Panc1 (cell line): ENCODE data around the gene CIC. TPM values are rescaled to one million over a fixed set of nuclear protein-coding genes. Genes with fewer than 3 reads are reported as not detected.

ENCODE experiments used
- ATAC-seq: fragments of 200-7000 bp; cut with Tn5 transposase; 2 replicates; pipeline ENCODE4 v1.9.1; 2020; ENCODE audit warnings: mild to moderate bottlenecking, moderate library complexity
- BruUV-seq: library from RNA; stranded (reverse); fragments of 400-500 nt; replicated peaks from 2 replicates; lab custom pipeline; 2021; lab: Mats Ljungman, UMichigan
- CTCF ChIA-PET: fragments of 300-600 bp; sonication (Branson Sonifier 250); formaldehyde crosslinking; loops from one replicate; lab custom pipeline; 2022; ENCODE audit warnings: antibody characterized with exemption; lab: Charles Lee
- POLR2A ChIA-PET: fragments of 300-600 bp; sonication (Branson Sonifier 250); formaldehyde crosslinking; loops from one replicate; lab custom pipeline; 2022; ENCODE audit warnings: antibody characterized with exemption; lab: Charles Lee
- DNase-seq: peaks from one replicate; pipeline ENCODE4 v3.0.0-alpha.2; 2010; ENCODE audit warnings: low read depth, low spot score
- H3K27ac ChIP-seq: 2 replicates; pipeline ENCODE4 v1.5.1; 2011; ENCODE audit warnings: mild to moderate bottlenecking, low read length, inconsistent platforms
- H3K27me3 ChIP-seq: fragments of 200-500 bp; sonication (Bioruptor generic); 2 replicates; pipeline ENCODE4 v1.6.0; 2014; ENCODE audit warnings: low read length, inconsistent platforms; ENCODE audit not compliant: control insufficient read depth, insufficient read depth
- H3K36me3 ChIP-seq: fragments of 200-500 bp; sonication (Bioruptor generic); 2 replicates; pipeline ENCODE4 v1.5.1; 2014; ENCODE audit warnings: inconsistent platforms, mild to moderate bottlenecking, low read length, moderate library complexity; ENCODE audit not compliant: control insufficient read depth, insufficient read depth
- H3K4me1 ChIP-seq: 2 replicates; pipeline ENCODE4 v1.5.1; 2011; ENCODE audit warnings: inconsistent platforms, mild to moderate bottlenecking, low read length, moderate library complexity; ENCODE audit not compliant: control insufficient read depth, insufficient read depth
- H3K4me3 ChIP-seq, 2 experiments: 2 replicates each; pipeline ENCODE4 v1.5.1; 2011 to 2012; ENCODE audit warnings: low read depth in 2 of 2, low read length in 2 of 2, mild to moderate bottlenecking in 2 of 2, inconsistent platforms in 1 of 2, moderate library complexity in 1 of 2
- H3K9me3 ChIP-seq: fragments of 200-500 bp; sonication (Bioruptor generic); 2 replicates; pipeline ENCODE4 v1.5.1; 2014; ENCODE audit warnings: low read depth, mild to moderate bottlenecking, inconsistent platforms, low read length, moderate library complexity; ENCODE audit not compliant: control insufficient read depth, insufficient read depth
- POLR2AphosphoS5 ChIP-seq: IDR thresholded peaks from 2 replicates; pipeline ENCODE4 v1.6.1; 2012; ENCODE audit warnings: mild to moderate bottlenecking, low read depth, low read length, moderate library complexity
- REST ChIP-seq, 2 experiments: IDR thresholded peaks; 2 replicates each; pipeline ENCODE4 v1.6.1; 2011 to 2012; ENCODE audit warnings: low read depth in 2 of 2, control low read depth in 1 of 2, low read length in 1 of 2, mild to moderate bottlenecking in 1 of 2, moderate library complexity in 1 of 2; ENCODE audit not compliant: insufficient read depth in 1 of 2
- SIN3A ChIP-seq: IDR thresholded peaks from 2 replicates; pipeline ENCODE4 v1.6.1; 2012; ENCODE audit warnings: low read depth, mild to moderate bottlenecking, low read length, moderate library complexity, borderline replicate concordance; ENCODE audit not compliant: insufficient read depth
- TCF7L2 ChIP-seq: IDR thresholded peaks from 2 replicates; pipeline ENCODE4 v1.6.1; 2011; ENCODE audit warnings: mild to moderate bottlenecking, low read depth, low read length, inconsistent platforms
- in situ Hi-C: cut with HindIII; loops from 2 replicates; pipeline ENCODE4 v1.10.0; 2016; ENCODE audit warnings: low sequenced_read_pairs, low pct_unique_long_range_greater_than_20kb
- intact Hi-C: fragments of 100-400 bp; cut with micrococcal nuclease; formaldehyde crosslinking; loops from one replicate; pipeline ENCODE4 v1.10.0; 2022; ENCODE audit not compliant: unreplicated experiment
- total RNA-seq: library from RNA; stranded (reverse); gene quantifications from one replicate; pipeline ENCODE4 v1.2.1, GENCODE V29; 2021; ENCODE audit not compliant: unreplicated experiment
- TF ChIP-seq, protein P1 (sequence below): fragments of 450-650 bp; IDR thresholded peaks from 2 replicates; pipeline ENCODE4 v1.5.1; 2017; ENCODE audit warnings: mild to moderate bottlenecking

CIC gene
- total RNA-seq, 1 experiment from 2014 or later: 67.4 TPM

DNA sequence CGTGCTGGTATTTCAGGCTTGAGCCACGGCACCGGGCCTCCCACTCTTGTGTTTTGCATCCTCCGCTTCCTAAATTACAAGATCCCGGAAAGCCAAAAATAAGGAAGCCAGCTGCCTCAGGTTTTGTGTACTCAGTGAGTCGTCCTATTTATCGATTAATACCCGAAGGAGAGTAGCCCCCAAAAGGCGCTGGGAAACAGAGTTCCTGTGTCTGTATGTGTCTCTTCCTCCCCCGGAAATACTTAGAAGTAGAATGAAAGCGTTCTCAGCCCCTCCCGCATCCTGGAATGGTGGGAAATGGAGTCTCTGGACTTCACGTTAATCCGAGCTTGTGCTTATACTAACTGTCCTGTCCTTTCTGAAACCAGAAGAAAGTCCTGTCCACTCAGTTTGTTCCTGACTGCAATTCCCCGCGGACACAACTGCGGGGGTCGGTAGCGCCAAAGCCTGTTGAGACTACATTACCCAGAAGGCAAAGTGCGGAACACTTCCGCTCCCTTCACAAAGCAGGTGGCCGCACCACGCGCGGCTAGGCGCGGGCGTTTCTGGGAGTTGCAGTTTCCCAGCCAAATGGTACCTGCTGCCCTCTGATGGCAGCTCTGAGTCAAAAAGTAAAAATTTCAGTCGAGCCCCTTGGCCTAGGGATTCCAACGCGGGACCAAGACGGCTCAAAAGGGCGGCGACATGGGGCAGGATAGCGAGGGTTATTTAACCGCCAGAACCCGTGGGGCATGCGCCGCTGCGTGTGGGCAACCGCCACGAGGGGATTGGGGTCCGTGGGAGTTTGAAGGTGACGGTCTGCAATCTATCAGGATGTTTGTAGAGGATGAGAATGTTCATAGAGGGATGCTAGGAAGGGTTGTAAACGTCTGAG lies 24.5 kb upstream of the CIC start:
- CTCF ChIA-PET: interaction anchor here (0.5 to 4.5 kb wide), 3 partner anchors 17 to 81 kb away, joined by 3 to 38 read pairs (median 4); no protein-coding TSS in a partner anchor
- Histone ChIP-seq H3K9me3 (no peaks in the 10 kb centered on the region), H3K27me3 (no peaks in the 10 kb centered on the region), H3K27ac (peak overlapping the region; percentile 92), H3K4me3 (peak overlapping the region; percentile 73 to 80), H3K4me1 (peaks cover 27% of the 10 kb centered on the region), H3K36me3 (peaks cover 5% of the 10 kb centered on the region; the same call in 1 of the 2 replicates)
- peak; percentile 61 for ATAC-seq
- TF ChIP-seq, protein P1, sequence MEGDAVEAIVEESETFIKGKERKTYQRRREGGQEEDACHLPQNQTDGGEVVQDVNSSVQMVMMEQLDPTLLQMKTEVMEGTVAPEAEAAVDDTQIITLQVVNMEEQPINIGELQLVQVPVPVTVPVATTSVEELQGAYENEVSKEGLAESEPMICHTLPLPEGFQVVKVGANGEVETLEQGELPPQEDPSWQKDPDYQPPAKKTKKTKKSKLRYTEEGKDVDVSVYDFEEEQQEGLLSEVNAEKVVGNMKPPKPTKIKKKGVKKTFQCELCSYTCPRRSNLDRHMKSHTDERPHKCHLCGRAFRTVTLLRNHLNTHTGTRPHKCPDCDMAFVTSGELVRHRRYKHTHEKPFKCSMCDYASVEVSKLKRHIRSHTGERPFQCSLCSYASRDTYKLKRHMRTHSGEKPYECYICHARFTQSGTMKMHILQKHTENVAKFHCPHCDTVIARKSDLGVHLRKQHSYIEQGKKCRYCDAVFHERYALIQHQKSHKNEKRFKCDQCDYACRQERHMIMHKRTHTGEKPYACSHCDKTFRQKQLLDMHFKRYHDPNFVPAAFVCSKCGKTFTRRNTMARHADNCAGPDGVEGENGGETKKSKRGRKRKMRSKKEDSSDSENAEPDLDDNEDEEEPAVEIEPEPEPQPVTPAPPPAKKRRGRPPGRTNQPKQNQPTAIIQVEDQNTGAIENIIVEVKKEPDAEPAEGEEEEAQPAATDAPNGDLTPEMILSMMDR: peak; percentile 79
- TF ChIP-seq POLR2AphosphoS5 (no peak), TCF7L2 (peak; percentile 69)
- peak; percentile 86 for DNase-seq
- POLR2A ChIA-PET: no interaction called here
- intact Hi-C loops (loop anchor here (5.0 kb wide), 1 partner anchor 38 kb away; no protein-coding TSS in a partner anchor), in situ Hi-C loops (no loop called here)
- no TSS peak for BruUV-seq

DNA sequence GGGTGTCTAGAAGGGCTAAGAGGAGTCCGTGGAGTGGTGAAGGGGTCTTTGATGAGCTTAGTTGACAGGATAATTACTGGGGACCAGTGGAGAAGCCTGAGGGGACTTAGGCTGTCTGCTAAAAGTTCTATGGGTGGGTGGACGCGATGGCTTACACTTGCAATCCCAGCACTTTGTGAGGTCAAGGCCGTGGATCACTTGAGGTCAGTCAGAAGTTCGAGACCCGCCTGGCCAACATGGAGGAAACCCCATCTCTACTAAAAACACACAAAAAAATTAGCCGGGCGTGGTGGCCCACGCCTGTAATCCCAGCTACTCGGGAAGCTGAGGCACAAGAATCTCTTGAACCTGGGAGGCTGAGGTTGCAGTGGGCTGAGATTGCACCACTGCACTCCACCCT lies 23.8 kb upstream of the CIC start:
- no TSS peak for BruUV-seq
- CTCF ChIA-PET: interaction anchor here (1.2 to 4.5 kb wide), 2 partner anchors 18 to 35 kb away, joined by 3 to 38 read pairs; no protein-coding TSS in a partner anchor
- ATAC-seq (no peak), DNase-seq (no peak)
- no peak overlapping the region; a peak in 1 of 4 replicates for H3K4me3 ChIP-seq
- H3K27ac ChIP-seq: peak overlapping the region; percentile 76
- H3K4me1 ChIP-seq: peaks cover 32% of the 10 kb centered on the region
- intact Hi-C loops (loop anchor here (5.0 kb wide), 1 partner anchor 37 kb away; no protein-coding TSS in a partner anchor), in situ Hi-C loops (no loop called here)
- TF ChIP-seq POLR2AphosphoS5 (no peak), REST (IDR thresholded peaks at IDR 0.05; ENCODE audit: insufficient read depth in 1 of 2, low read depth in 2 of 2, low read length in 1 of 2) (no peak), TCF7L2 (no peak), SIN3A (no peak)
- TF ChIP-seq, protein P1: no peak
- no peaks in the 10 kb centered on the region for H3K9me3 ChIP-seq
- POLR2A ChIA-PET: no interaction called here
- H3K27me3 ChIP-seq: no peaks in the 10 kb centered on the region
- H3K36me3 ChIP-seq: peaks cover 5% of the 10 kb centered on the region; the same call in 1 of the 2 replicates
